KMS-11 (cell line): ENCODE results near the gene C1orf74.

Experiments used
- H2AFZ ChIP-seq: fragments of 200-600 bp; sonication (generic); 2 replicates; pipeline ENCODE4 v1.6.1; 2016; ENCODE audit warnings: antibody characterized with exemption, mixed run types, low read depth
- H3K27ac ChIP-seq: fragments of 200-600 bp; sonication (generic); 2 replicates; pipeline ENCODE4 v1.6.1; 2016; ENCODE audit warnings: mild to moderate bottlenecking, mixed run types
- H3K27me3 ChIP-seq: fragments of 200-600 bp; sonication (generic); 2 replicates; pipeline ENCODE4 v1.6.1; 2017; ENCODE audit warnings: mild to moderate bottlenecking, low read depth, mixed run types, moderate library complexity; ENCODE audit not compliant: insufficient read depth
- H3K36me3 ChIP-seq: fragments of 200-600 bp; sonication (generic); 2 replicates; pipeline ENCODE4 v1.6.1; 2017; ENCODE audit warnings: mild to moderate bottlenecking, mixed run types; ENCODE audit not compliant: insufficient read depth
- H3K4me1 ChIP-seq: fragments of 200-600 bp; sonication (generic); 2 replicates; pipeline ENCODE4 v1.6.1; 2016; ENCODE audit warnings: mild to moderate bottlenecking, low read depth, mixed run types; ENCODE audit not compliant: poor library complexity, severe bottlenecking
- H3K4me2 ChIP-seq: fragments of 200-600 bp; sonication (generic); 2 replicates; pipeline ENCODE4 v1.7.0; 2016; ENCODE audit warnings: mild to moderate bottlenecking, mixed run types
- H3K4me3 ChIP-seq: fragments of 200-600 bp; sonication (generic); IDR thresholded peaks from 2 replicates; pipeline ENCODE4 v1.6.1; 2017; ENCODE audit warnings: low read depth, low read length, mixed read lengths; ENCODE audit not compliant: insufficient read depth
- H3K79me2 ChIP-seq: fragments of 200-600 bp; sonication (generic); 2 replicates; pipeline ENCODE4 v1.6.1; 2016; ENCODE audit warnings: low read depth, mixed run types; ENCODE audit not compliant: insufficient read depth
- H3K9ac ChIP-seq: fragments of 200-600 bp; sonication (generic); 2 replicates; pipeline ENCODE4 v1.6.1; 2016; ENCODE audit warnings: mild to moderate bottlenecking, mixed run types
- H4K20me1 ChIP-seq: fragments of 200-600 bp; sonication (generic); 2 replicates; pipeline ENCODE4 v1.6.1; 2016; ENCODE audit warnings: mild to moderate bottlenecking, mixed run types; ENCODE audit not compliant: insufficient read depth
- TF ChIP-seq, protein P1 (sequence below): fragments of 200-600 bp; sonication (generic); conservative IDR thresholded peaks from 2 replicates; pipeline ENCODE4 v1.6.1; 2017; ENCODE audit warnings: low read depth, mild to moderate bottlenecking, antibody characterized with exemption, low read length, moderate library complexity, mixed read lengths

The C1orf74 gene

DNA sequence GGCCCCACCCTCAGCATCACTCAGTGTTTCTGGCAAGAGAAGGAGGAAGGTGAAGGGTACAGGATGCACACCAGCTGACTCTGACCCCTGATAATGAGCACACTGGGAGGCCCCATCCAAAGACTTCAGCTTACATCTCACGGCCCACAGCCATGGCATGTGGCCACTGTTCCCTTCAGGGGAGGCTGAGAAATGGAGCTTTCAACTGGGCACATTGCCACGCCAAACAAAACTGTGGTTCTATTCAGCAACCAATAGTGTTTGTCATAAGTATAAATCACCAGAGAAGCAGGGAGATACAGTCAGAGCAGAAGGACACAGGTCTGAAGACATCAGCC is 41.2 kb downstream of the C1orf74 start:
- Histone ChIP-seq H3K27ac (no peak overlapping the region), H3K4me2 (no peak overlapping the region), H3K27me3 (no peaks in the 10 kb centered on the region), H4K20me1 (no peaks in the 10 kb centered on the region), H3K79me2 (no peaks in the 10 kb centered on the region), H3K4me1 (peaks cover 8% of the 10 kb centered on the region), H3K36me3 (no peaks in the 10 kb centered on the region), H3K4me3 (no peak overlapping the region), H3K9ac (no peak overlapping the region), H2AFZ (no peak overlapping the region)
- TF ChIP-seq, protein P1, sequence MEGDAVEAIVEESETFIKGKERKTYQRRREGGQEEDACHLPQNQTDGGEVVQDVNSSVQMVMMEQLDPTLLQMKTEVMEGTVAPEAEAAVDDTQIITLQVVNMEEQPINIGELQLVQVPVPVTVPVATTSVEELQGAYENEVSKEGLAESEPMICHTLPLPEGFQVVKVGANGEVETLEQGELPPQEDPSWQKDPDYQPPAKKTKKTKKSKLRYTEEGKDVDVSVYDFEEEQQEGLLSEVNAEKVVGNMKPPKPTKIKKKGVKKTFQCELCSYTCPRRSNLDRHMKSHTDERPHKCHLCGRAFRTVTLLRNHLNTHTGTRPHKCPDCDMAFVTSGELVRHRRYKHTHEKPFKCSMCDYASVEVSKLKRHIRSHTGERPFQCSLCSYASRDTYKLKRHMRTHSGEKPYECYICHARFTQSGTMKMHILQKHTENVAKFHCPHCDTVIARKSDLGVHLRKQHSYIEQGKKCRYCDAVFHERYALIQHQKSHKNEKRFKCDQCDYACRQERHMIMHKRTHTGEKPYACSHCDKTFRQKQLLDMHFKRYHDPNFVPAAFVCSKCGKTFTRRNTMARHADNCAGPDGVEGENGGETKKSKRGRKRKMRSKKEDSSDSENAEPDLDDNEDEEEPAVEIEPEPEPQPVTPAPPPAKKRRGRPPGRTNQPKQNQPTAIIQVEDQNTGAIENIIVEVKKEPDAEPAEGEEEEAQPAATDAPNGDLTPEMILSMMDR: no peak

DNA sequence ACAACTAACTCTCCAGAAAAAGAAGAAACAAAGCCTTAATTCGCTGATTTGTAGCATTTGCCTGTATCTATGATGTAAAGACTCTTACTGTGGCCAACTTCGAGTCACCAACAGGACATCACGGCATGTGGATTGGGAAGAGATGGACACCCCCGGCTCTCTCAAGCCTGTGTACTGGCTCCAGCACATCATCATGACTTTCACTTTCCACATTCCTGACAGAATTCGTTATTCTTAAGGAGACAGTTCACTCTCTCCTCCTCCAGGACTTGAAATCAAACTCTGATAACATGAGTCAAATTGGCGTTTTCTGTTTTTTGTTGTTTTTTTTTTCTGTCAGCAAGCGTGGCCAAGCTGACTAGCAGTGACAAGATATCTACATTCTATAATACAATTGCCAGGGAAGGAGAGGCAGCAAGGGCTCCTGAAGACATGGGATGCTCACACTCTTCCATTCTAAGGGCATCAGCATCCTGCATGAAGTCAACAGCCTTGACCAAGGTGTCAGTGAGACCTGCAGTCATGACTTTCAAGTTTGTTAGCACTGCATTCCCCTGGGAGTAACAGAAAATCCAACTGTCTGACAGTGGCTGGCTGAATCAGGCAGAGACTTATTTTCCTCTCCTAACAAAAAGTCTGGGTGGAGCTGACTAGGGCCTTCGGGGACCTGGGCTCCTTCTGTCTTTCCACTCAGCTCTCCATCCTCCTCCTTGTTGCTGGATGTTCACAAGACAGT is 41.8 kb downstream of the C1orf74 start:
- Histone ChIP-seq H3K9ac (no peak overlapping the region), H3K4me2 (no peak overlapping the region), H3K27ac (no peak overlapping the region), H4K20me1 (no peaks in the 10 kb centered on the region), H3K79me2 (no peaks in the 10 kb centered on the region), H3K4me1 (peaks cover 5% of the 10 kb centered on the region), H3K4me3 (no peak overlapping the region), H3K27me3 (no peaks in the 10 kb centered on the region), H2AFZ (no peak overlapping the region), H3K36me3 (no peaks in the 10 kb centered on the region)
- TF ChIP-seq, protein P1: no peak

DNA sequence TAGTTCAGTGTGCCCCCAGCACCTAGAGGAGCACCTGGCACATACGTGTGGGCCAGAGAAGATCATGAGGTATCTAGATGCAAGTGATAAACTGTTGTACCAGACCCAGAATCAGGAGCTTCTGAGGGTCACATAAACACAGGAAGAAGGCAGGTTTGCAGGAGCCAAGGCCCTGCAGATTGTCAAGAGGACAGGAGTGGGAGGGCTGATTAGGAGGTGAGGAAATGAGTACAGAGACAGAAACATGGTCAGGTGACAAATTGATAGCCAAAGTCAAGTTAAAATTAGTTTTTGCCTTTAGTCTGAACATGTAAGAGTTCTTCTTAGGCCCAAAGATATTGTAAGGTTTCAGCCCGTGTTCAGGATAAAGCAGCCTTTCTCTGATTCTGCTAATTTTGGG is 42.5 kb downstream of the C1orf74 start:
- Histone ChIP-seq H3K9ac (no peak overlapping the region), H2AFZ (no peak overlapping the region), H3K36me3 (no peaks in the 10 kb centered on the region), H3K27me3 (no peaks in the 10 kb centered on the region), H3K4me3 (no peak overlapping the region), H3K4me2 (no peak overlapping the region), H4K20me1 (no peaks in the 10 kb centered on the region), H3K27ac (no peak overlapping the region), H3K79me2 (no peaks in the 10 kb centered on the region), H3K4me1 (no peaks in the 10 kb centered on the region)
- TF ChIP-seq, protein P1: no peak

DNA sequence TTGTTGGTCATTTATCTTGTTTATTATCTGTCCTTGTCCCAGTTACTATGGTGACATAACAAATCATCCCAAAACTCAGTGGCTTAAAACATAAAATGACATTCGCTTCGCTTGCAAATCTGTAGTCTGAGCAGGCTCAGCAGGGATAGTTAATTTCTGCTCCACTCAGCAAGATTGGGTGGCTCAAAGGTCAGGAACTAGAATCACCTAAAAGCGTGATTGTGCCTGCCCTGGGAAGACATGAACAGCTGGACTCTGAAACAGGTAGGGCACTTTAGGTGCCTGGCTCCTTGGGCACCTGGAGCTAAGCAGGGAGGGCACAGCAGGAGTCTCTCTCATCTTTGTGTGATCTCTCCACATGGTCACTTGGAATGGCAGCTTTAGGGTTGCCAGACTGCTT is 43.2 kb downstream of the C1orf74 start:
- Histone ChIP-seq H3K79me2 (no peaks in the 10 kb centered on the region), H3K27me3 (no peaks in the 10 kb centered on the region), H3K27ac (no peak overlapping the region), H3K4me3 (no peak overlapping the region), H3K4me2 (no peak overlapping the region), H3K36me3 (no peaks in the 10 kb centered on the region), H4K20me1 (no peaks in the 10 kb centered on the region), H3K4me1 (no peaks in the 10 kb centered on the region), H3K9ac (no peak overlapping the region), H2AFZ (no peak overlapping the region)
- TF ChIP-seq, protein P1: no peak
